ENCODE results near the gene NOTCH3.

DNA sequence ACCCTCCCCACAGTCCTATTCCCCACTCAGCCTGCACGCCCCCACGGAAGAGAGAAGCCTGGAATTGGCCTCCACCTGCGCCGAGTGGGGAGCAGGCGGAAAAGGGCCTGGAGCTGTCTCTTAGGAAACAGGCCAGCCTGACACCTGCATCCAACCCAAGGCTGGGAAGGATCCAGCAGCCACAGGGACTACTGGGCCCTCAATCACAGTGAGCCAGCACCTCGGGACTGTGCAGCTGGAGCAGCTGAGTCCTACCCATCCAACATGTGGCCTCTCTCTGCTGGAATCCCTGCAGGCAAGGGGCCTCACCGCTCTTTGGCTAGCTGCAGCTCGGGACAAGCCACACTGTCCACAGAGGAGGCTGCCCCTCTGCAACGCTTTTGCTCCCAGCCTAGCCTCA lies 39.7 kb upstream of the NOTCH3 start:
- TF ChIP-seq POLR2AphosphoS5 (IDR thresholded peaks at IDR 0.05; ENCODE audit: low read depth, low read length) = no peak
- no peak for TF ChIP-seq POU2F2 (IDR thresholded peaks at IDR 0.05; ENCODE audit: low read depth, low read length)
- TF ChIP-seq POLR2A (IDR thresholded peaks at IDR 0.05; ENCODE audit: low read depth, low read length) = no peak
- TF ChIP-seq SPI1 (IDR thresholded peaks at IDR 0.05; ENCODE audit: low read depth, low read length) = no peak

All from GM12891 (cell line).